Fibroblast of skin of left biceps (primary cell): ENCODE results near the gene ZNF562.
A peak's percentile ranks its signal among the peaks of the same experiment; 100 is the strongest.

ENCODE experiments used
- DNase-seq, 2 experiments: peaks; one replicate each; pipeline ENCODE4 v3.0.0-alpha.2; 2013; ENCODE audit warnings: low read depth in 2 of 2

The ZNF562 gene

DNA sequence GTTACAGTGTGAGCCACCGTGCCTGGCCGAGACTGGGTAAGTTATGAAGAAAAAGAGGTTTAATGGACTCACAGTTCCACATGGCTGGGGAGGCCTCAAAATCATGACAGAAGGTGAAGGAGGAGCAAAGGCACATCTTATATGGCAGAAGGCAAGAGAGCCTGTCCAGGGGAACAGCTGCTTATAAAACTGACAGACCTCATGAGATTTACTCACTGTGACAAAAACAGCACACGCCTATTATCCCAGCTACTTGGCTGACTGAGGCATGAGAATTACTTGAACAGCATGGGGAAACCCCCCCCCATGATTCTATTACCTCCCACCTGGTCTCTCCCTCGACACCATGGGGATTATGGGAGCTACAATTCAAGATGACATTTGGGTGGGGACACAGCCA lies 30.4 kb downstream of the ZNF562 start:
- no peak for DNase-seq

DNA sequence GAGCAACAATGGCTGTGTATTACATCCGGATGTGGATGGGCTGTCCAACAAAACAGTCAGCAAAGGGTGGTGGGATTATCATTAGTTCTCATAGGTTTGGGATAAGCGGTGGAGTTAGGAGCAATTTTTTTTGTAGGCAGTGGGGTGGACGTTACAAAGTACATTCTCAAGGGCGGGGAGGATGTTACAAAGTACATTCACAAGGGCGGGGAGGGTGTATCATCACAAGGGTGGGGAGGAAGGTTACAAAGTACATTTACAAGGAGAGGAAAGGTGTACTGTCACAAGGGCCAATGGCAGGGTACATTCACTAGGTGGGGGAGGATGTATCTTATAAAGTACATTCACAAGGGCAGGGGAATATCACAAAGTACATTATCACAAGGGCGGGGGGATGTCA lies 33.1 kb downstream of the ZNF562 start:
- DNase-seq, result no peak

DNA sequence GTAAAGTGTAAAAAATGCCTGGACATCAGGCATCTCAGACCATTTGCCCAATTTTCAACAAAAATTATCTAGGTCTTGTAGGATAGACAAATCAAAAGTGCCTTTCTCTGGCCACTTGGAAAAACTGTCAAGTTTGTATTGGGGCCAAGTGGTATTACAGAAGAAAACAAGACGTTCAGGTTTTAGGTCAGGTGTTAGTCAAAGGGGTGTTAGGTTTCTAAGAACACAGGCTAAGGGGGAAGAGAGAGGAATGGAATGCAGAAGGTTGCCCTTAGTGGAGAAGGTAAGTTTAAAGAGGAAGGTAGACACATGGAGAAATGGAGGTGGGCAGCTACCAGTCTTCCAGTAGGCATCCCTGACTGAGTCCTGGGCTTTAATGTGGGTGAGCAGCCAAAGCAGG lies 33.9 kb downstream of the ZNF562 start:
- no peak for DNase-seq

DNA sequence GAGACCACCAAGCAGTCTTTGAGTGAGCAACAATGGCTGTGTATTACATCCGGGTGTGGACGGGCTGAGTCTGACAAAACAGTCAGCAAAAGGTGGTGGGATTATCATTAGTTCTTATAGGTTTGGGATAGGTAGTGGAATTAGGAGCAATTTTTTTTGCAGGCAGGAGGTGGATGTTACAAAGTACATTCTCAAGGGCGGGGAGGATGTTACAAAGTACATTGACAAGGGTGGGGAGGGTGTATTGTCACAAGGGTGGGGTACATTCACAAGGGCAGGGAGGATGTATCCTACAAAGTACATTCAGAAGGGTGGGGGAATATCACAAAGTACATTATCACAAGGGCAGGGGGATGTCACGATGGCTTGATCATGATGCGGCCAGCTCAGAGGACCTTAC lies 38.9 kb downstream of the ZNF562 start:
- DNase-seq, result no peak

DNA sequence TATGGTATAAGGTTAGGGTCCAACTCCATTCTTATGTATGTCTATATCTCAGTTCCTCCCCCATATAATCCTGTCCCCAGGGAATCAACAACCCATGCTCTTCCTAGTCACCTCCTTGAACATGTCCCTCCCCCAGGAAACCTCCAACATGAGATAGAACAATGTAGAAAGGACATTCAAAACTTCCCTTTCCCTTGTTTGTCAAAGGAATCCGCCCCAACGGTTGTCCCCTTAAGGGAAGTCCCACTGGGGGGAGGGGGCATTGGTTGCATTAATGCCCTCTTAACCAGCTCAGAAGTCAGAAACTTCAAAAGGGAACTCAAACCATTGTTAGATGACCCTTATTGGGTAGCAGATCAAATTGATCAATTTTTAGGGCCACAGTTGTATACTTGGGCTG lies 47.0 kb downstream of the ZNF562 start:
- no peak for DNase-seq

DNA sequence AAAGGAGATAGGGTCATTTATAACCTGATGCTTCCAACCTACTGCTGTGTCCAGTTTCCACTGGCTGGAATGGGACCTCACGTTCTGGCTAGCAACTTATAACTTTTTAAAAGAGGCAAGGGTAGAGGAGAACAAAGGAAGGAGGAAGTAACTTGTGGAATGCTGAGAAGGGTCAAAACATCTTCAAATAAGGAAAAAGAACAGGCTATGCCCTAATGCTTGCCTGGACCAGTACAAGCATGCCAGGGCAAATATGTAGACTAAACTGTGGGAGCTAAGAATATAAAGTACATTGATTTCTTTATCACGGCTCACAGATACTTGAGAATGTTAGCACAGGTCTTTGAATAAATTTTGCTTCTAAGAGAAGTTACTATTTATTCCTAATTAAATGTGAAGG lies 52.4 kb downstream of the ZNF562 start:
- no peak for DNase-seq

DNA sequence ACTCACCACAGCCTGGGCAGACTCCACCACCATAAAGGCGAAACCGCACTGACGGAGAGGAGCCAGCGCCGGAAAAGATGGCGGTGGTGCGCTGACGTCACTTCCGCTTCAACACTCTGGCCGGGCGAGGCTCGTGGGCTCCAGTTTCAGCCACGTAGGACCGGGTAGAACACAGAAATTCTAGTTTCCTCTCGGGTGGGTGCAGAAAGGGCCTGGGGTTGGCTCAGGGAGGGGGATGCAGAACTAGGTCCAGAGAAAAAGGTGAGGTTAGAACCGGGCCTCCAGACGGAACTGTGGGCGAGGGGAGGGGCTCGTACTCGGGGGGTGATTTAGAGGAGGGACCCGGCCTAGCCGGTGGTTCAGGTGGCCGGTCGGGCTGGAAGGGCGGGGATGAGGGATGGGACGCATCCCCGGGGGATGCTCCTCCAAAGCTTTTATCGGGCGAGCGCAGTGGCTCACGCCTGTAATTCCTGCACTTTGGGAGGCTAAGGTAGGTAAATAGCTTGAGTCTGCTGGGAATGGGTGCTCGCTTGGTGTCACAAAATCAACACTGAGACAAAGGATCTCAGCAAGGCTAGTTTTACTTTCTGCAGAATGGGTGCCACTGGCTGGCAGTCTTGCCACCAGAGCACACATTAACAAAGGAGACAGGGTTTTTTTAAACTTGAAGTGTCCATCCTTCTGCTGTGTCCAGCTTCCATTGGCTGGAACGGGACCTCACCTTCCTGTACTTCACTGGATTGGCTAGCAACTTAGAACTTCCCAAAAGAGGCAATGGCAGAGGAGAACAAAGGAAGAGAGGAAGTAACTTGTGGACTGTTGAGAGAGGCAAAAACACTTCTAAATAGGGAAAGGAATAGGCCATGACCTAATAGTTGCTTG lies 53.5 kb downstream of the ZNF562 start, which contains the start of gene ZNF561:
TSS of gene ZNF561 (minus strand) at position 77 of the 882 bp plus-strand sequence. CDS start 1,776 bp downstream, outside the sequence.
- DNase-seq, result peak; percentile 70 to 76

DNA sequence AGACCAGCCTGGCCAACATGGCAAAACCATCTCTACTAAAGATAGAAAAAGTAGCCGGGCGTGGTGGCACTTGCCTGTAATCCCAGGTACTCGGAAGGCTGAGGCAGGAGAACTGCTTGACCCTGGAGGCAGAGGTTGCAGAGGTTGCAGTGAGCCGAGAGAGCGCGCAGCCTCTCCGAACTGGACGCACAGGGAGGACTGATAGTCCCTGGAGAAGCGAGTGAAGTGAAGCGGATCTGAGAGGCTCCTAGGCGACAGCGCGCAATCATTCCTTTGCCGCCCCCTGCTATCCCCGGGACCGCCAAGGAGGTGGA lies 54.1 kb downstream of the ZNF562 start:
- no peak for DNase-seq

DNA sequence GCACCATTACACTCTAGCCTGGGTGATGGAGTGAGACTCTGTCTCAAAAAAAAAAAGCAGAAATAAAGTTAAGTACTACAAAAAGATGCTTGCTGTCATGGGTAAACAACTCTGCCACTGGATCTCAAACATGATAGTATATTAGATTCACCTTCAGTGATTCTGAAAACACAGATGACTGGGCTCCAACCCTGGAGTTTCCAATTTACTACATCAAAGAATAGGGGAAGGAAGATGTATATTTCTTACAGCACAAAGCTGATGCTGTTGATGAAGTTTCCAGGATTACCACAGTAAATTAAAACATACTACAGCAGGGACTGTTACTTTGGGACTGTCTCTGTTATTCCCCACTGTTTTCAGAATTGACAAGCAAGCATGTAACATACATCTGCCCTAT lies 59.1 kb downstream of the ZNF562 start:
- DNase-seq, result no peak

DNA sequence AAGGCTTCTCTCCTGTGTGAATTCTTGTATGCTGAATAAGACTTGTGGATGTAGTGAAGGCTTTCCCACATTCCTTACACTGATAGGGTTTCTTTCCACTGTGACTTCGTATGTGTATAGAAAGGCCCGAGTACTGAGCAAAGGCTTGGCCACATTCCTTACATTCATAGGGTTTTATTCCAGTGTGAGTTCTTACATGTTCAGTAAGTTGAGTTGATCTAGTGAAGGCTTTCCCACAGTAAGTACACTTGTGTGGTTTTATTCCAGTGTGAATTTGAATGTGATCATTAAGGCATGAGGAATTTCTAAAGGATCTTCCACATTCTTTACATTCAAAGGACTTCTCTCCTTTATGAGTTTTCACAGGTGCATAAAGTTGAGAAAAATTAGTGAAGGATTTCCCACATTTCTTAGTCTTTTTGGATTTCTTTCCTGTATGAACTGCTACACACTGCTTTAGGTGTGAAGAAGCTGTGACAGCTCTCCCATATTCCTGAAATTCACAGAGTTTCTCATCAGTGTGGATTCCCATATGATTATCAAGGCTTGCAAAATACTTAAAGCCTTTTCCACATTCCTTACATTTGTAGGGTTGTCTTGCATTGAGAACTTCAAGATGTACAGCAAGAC lies 64.3 kb downstream of the ZNF562 start:
- no peak for DNase-seq

DNA sequence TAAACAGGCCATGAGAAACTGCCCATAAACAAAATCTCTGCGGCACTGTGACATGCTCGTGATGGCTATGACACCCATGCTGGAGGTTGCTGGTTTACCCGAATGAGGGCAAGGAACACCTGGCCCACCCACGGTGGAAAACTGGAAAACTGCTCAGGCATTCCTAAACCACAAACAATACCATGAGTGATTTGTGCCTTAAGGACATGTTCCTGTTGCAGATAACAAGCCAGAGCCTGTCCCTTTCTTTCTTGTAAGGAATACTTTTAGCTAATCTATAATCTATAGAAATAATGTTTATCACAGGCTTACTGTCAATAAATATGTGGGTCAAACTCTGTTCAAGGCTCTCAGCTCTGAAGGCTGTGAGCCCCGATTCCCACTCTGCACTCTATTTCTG lies 66.0 kb downstream of the ZNF562 start:
- DNase-seq, result no peak

DNA sequence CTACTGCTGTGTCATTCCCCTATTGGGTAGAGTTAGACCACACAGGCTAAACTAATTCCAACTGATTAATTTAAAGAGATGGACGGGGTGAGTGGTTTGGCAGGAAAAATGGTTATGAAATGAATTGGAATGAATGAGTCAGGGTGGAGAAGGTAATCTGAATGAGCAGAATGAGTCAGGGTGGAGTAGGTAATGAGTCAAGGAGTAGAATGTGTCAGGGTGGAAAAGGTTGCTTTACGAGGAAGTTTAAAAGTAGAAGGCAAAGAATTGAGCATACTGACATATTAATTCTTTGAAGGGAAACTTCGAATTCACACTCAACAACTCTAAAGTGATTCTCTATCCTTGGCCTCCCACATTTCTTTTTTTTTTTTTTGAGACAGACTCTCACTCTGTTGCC lies 77.9 kb downstream of the ZNF562 start:
- DNase-seq, result peak in 1 of 2 experiments; percentile 24
